Endodermal cell (in vitro differentiated cells): ENCODE data around the gene WDHD1. TPM values are rescaled to one million over a fixed set of nuclear protein-coding genes. Genes with fewer than 3 reads are reported as not detected.
"Not testable (repeated sequence)": the region's sequence is repeated elsewhere in the genome, so short reads cannot be mapped to it uniquely, and the experiment has no call there.

Experiments
- DNase-seq: peaks from one replicate; pipeline ENCODE4 v3.0.0-alpha.2; 2017
- H3K27ac ChIP-seq: 2 replicates; pipeline ENCODE4 v1.5.1; 2013; ENCODE audit warnings: mild to moderate bottlenecking, low read depth, low read length, moderate library complexity
- H3K27me3 ChIP-seq: 2 replicates; pipeline ENCODE4 v1.6.1; 2013; ENCODE audit warnings: mild to moderate bottlenecking, low read length, moderate library complexity; ENCODE audit not compliant: insufficient read depth, control insufficient read depth, poor library complexity, severe bottlenecking
- H3K36me3 ChIP-seq: 2 replicates; pipeline ENCODE4 v1.7.0; 2013; ENCODE audit warnings: mild to moderate bottlenecking, low read length, moderate library complexity; ENCODE audit not compliant: control insufficient read depth, insufficient read depth
- H3K4me1 ChIP-seq: one replicate; pipeline ENCODE4 v1.7.0; 2013; ENCODE audit warnings: low read length; ENCODE audit not compliant: control insufficient read depth, insufficient read depth
- H3K4me3 ChIP-seq: 2 replicates; pipeline ENCODE4 v1.5.1; 2013; ENCODE audit warnings: mild to moderate bottlenecking, low read length, moderate library complexity
- H3K9ac ChIP-seq: 2 replicates; pipeline ENCODE4 v1.6.1; 2013; ENCODE audit warnings: mild to moderate bottlenecking, low read length, moderate library complexity; ENCODE audit not compliant: poor library complexity, severe bottlenecking; ENCODE audit errors: extremely low read depth
- H3K9me3 ChIP-seq: 2 replicates; pipeline ENCODE4 v1.6.1; 2013; ENCODE audit warnings: mild to moderate bottlenecking, low read length, moderate library complexity; ENCODE audit not compliant: control insufficient read depth
- H3K27ac Mint-ChIP-seq: 2 replicates; pipeline ENCODE4 v1.8.0; 2020; ENCODE audit warnings: mixed read lengths
- H3K27me3 Mint-ChIP-seq: 2 replicates; pipeline ENCODE4 v1.8.0; 2021; ENCODE audit warnings: mild to moderate bottlenecking, mixed read lengths; ENCODE audit not compliant: insufficient read depth
- H3K36me3 Mint-ChIP-seq: 2 replicates; pipeline ENCODE4 v1.8.0; 2020; ENCODE audit warnings: low read depth, mixed read lengths
- H3K4me1 Mint-ChIP-seq: 2 replicates; pipeline ENCODE4 v1.8.0; 2020; ENCODE audit warnings: mixed read lengths
- H3K4me3 Mint-ChIP-seq: 2 replicates; pipeline ENCODE4 v1.8.0; 2020; ENCODE audit warnings: mild to moderate bottlenecking, moderate library complexity, mixed read lengths
- H3K9me3 Mint-ChIP-seq: 2 replicates; pipeline ENCODE4 v1.8.0; 2020; ENCODE audit warnings: mild to moderate bottlenecking, mixed read lengths
- WGBS, 2 experiments: methylation state at CpG; one replicate each; pipeline versions ENCODE4 v1.1.5 to v1.1.7; 2013; ENCODE audit warnings: missing lambda C conversion rate in 2 of 2, mixed read lengths in 1 of 2; ENCODE audit not compliant: insufficient coverage in 1 of 2, insufficient read length in 1 of 2; 5-methylcytosine and 5-hydroxymethylcytosine counted together
- total RNA-seq, 2 donors: library from RNA; stranded (reverse); fragmentation: NEBNext Ultra II Directional in 1 of 2; extraction: Animal tissue kit (Norgen Biotek cat#: 25700) in 1 of 2; gene quantifications; 2 replicates in 1 of 2; 3 replicates in 1 of 2; pipeline ENCODE4 v1.2.1, GENCODE V29; 2021
- TF ChIP-seq, protein P1 (sequence below): fragments of 200-600 bp; sonication (generic); conservative IDR thresholded peaks from 2 replicates; pipeline ENCODE4 v1.5.0; 2021; ENCODE audit warnings: antibody characterized with exemption, mild to moderate bottlenecking

The WDHD1 gene
- total RNA-seq, 2 donors from 2014 or later = 63.4 to 99.3 TPM

DNA sequence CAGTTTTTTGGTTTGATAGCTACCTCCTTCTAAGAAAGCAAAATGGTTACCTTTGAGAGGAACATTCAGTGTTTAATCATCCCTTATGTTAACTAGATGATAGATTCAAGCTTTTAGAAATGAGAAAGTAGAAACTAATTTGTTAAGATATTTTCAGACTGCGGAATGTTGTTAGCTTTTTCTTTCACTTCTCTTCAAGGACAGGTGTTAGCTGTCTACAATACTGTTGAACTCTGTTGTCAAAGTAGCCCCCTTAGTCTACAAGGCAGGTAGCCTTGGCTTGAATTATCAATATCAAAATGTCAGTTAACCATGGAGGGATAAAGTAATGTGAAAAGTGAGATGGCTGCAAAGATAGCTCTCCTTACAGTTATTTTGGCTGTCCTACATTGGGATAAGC lies 39.3 kb upstream of the WDHD1 start:
- Mint-ChIP-seq H3K9me3 (no peaks in the 10 kb centered on the region), H3K4me3 (no peak overlapping the region), H3K4me1 (peaks cover 8% of the 10 kb centered on the region), H3K27me3 (no peaks in the 10 kb centered on the region), H3K27ac (no peak overlapping the region), H3K36me3 (peaks cover 56% of the 10 kb centered on the region)
- Histone ChIP-seq H3K4me1 (no peaks in the 10 kb centered on the region), H3K36me3 (peaks cover 65% of the 10 kb centered on the region), H3K9ac (no peak overlapping the region), H3K4me3 (no peak overlapping the region), H3K9me3 (no peaks in the 10 kb centered on the region), H3K27me3 (no peaks in the 10 kb centered on the region), H3K27ac (no peak overlapping the region)
- TF ChIP-seq, protein P1, sequence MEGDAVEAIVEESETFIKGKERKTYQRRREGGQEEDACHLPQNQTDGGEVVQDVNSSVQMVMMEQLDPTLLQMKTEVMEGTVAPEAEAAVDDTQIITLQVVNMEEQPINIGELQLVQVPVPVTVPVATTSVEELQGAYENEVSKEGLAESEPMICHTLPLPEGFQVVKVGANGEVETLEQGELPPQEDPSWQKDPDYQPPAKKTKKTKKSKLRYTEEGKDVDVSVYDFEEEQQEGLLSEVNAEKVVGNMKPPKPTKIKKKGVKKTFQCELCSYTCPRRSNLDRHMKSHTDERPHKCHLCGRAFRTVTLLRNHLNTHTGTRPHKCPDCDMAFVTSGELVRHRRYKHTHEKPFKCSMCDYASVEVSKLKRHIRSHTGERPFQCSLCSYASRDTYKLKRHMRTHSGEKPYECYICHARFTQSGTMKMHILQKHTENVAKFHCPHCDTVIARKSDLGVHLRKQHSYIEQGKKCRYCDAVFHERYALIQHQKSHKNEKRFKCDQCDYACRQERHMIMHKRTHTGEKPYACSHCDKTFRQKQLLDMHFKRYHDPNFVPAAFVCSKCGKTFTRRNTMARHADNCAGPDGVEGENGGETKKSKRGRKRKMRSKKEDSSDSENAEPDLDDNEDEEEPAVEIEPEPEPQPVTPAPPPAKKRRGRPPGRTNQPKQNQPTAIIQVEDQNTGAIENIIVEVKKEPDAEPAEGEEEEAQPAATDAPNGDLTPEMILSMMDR = no peak
- WGBS, 2 experiments = 95 to 100% methylated on average over 1 of the region's 1 CpG
- DNase-seq = no peak

DNA sequence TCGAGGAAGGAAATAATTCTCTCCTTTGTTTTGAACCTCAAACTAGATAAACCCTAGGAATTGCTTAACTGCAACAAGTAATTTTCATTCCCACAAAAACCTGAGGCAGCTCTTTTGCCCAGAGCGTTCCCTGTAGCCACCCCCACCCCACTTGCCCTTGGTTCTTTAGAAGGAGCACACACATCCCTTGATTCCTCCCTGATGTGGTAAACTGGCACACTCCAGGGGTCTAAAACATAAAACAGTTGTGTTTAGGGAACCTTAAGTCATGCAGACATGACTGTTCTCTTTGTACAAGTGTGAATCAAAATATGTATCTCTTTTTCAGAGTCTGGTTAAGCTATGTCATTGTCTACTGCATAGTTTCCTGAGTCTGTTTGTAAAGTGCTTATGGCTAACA lies 38.5 kb upstream of the WDHD1 start:
- peaks cover 64% of the 10 kb centered on the region for H3K36me3 Mint-ChIP-seq
- Histone ChIP-seq H3K27ac (no peak overlapping the region), H3K4me1 (no peaks in the 10 kb centered on the region), H3K4me3 (no peak overlapping the region), H3K36me3 (peaks cover 73% of the 10 kb centered on the region), H3K27me3 (no peaks in the 10 kb centered on the region), H3K9ac (no peak overlapping the region), H3K9me3 (no peaks in the 10 kb centered on the region)
- H3K4me1 Mint-ChIP-seq = peaks cover 8% of the 10 kb centered on the region
- H3K27ac Mint-ChIP-seq = no peak overlapping the region
- no peaks in the 10 kb centered on the region for H3K9me3 Mint-ChIP-seq
- no peak overlapping the region for H3K4me3 Mint-ChIP-seq
- WGBS, 2 experiments = 94% methylated on average over 2 of the region's 2 CpGs; no CpG with 5 or more reads in 1 of the 2 experiments
- TF ChIP-seq, protein P1 = no peak
- H3K27me3 Mint-ChIP-seq = no peaks in the 10 kb centered on the region
- DNase-seq = no peak

DNA sequence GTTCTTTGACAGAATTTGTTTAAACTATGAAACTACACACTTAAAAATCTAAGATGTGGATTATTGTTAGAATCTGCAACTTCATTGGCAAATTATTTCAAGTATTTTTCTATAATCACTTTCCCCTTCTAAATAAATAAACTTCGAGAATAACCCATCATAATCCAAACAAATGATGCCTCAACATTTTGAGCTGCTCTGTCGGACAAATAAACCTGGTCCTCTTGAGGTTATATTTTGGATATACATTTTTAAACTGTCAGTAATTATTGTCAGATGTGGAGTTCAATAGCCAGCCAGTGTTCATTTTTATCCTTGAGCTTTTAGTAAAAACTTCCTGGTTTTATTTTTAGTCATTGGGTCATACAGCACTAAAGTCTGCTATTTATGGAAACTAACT lies 38.0 kb upstream of the WDHD1 start:
- not testable (repeated sequence) for H3K9ac ChIP-seq, H3K9me3 ChIP-seq, H3K27ac ChIP-seq, DNase-seq, H3K27ac Mint-ChIP-seq, H3K4me1 Mint-ChIP-seq, H3K4me3 ChIP-seq, H3K27me3 ChIP-seq, H3K9me3 Mint-ChIP-seq, H3K4me1 ChIP-seq, H3K4me3 Mint-ChIP-seq, H3K27me3 Mint-ChIP-seq
- WGBS, 2 experiments = 83% methylated on average over 1 of the region's 2 CpGs; no CpG with 5 or more reads in 1 of the 2 experiments
- peaks cover 65% of the 10 kb centered on the region for H3K36me3 Mint-ChIP-seq
- peaks cover 76% of the 10 kb centered on the region for H3K36me3 ChIP-seq
